ENCODE measurements around the gene STRADA. TPM values are rescaled to one million over a fixed set of nuclear protein-coding genes. Genes with fewer than 3 reads are reported as not detected.

Gene STRADA
- total and polyA plus RNA-seq, 9 of the 15 experiments (the other 6 are each of a cell fraction or from before 2014, with no cell fraction given) = 6.6 to 33.0 (median 20.5) TPM

GRCh38 chr17:63741408-63742173, at the start of gene STRADA (continued):
- TF ChIP-seq MGA (IDR thresholded peaks at IDR 0.05) = peak; percentile 91
- TF ChIP-seq NKRF (IDR thresholded peaks at IDR 0.05; ENCODE audit: borderline replicate concordance) = peak; percentile 75; the same call in 1 of the 2 replicates
- 0 out of 2 replicates have a peak, but pooled peaks have one; percentile 30 for TF ChIP-seq ZNF12 (CRISPR knock-in tag; IDR thresholded peaks at IDR 0.05)
- TF ChIP-seq ZEB2 (IDR thresholded peaks at IDR 0.05) = peak; percentile 61; the same call in 1 of the 2 replicates
- TF ChIP-seq CHD2 (IDR thresholded peaks at IDR 0.05; ENCODE audit: low read depth, low read length) = peak; percentile 49; the same call in 1 of the 2 replicates
- peak; percentile 99 for TF ChIP-seq EGR1 (conservative IDR thresholded peaks at IDR 0.05)
- peak; percentile 56 for TF ChIP-seq VEZF1 (CRISPR knock-in tag; IDR thresholded peaks at IDR 0.05)
- TF ChIP-seq GTF2B (IDR thresholded peaks at IDR 0.05; ENCODE audit: extremely low read depth, insufficient read length) = peak; percentile 14
- peak; percentile 40; the same call in 1 of the 2 replicates for TF ChIP-seq HCFC1 (IDR thresholded peaks at IDR 0.05; ENCODE audit: low read depth, low read length)
- TF ChIP-seq NFE2 (IDR thresholded peaks at IDR 0.05; ENCODE audit: low read depth) = peak; percentile 8; the same call in 1 of the 2 replicates

All from K562 (cell line).